ENCODE results near the gene GNRH2.
"Not testable (repeated sequence)": the region's sequence is repeated elsewhere in the genome, so short reads cannot be mapped to it uniquely, and the experiment has no call there.

The GNRH2 gene, protein sequence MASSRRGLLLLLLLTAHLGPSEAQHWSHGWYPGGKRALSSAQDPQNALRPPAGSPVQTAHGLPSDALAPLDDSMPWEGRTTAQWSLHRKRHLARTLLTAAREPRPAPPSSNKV

DNA sequence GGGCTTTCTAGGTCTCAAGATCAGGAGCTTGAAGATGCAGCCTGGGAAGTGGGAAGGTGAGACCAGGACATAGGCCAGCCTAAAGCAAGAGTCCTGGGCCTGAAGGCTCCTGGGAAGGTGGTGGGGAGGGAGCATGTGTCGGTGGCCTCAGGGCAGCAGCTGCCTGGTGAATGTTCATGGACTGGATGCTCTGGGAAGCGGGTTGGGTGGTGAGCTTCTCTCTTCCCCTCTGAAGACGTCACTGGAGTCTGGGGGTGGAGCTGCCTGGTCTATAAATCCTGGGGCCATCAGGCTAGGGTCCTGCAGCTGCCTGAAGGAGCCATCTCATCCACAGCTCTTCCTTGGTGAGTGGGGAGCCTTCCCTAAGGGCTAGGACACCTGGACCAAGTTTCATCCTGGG is at the start of gene GNRH2:
Gene GNRH2 (plus strand): TSS at position 301 of the 400 bp plus-strand sequence. CDS start 793 bp downstream, outside the sequence.
- no peak for DNase-seq

DNA sequence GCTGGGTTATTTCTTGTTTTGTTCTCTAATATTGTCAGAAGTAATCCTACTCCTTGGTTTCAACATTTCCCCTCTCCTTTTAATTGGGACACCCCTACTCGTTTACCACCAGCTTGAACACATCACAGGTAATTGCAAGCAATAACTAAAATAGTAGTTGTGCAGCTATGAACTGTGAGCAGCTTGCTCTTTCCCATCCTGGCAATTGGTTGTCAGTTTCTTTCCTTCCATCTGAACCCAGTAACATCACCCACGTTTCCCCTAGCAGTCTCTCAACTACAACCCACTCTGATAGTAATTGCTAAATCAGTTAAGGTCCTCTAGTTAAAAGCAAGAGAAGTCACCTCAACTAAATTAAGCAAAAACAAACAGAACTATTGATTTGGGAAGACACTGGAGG is 47.6 kb upstream of the GNRH2 start:
- no peak for DNase-seq

DNA sequence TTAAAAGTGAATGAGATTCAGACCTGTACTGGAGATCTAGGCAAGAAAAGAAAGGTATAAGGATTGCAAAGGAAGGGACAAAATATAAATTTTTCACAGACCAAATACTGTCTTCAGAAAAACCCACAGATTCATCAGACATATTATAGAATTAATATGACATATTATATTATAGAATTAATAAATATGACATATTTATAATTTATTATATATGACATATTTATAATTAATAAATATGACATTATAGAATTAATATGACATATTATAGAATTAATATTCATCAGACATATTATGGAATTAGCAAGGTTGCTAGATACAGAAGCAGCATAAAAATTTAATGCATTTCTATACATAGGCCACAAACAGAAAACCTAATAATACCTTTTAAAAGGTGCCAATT is 44.7 kb upstream of the GNRH2 start:
- DNase-seq, result no peak

DNA sequence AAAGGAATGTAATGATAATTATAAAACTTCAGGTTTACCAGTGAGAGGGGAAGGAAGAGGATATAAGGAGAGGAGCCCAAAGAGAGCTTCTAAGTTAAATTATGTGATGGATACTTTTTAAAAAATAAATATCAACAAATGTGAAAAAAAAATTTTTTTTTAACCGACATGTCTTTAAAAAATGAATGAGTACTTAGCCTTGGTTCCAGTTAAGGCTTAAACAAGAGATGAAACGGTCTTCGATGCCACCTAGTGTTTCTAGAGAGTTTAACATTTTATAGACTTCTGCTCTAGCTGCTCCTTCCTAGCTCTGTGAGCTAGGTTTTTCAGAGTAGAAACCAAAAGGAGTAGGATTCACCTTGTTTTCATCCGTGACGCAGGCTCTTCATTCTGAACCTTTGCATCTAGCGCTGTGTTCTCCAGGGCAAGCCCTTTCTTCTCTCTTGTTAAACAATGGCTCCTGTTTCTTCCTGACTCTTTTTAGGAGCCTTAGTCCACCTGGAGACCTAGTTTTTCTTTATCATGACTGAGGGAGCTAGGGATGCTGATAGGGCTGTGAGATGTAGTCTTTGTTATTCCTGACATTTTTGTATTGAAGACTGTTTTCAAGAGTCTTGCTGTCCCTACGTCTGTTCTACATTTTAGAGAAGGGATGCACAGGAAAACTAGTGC is 42.4 kb upstream of the GNRH2 start:
- DNase-seq, result peak; percentile 60

DNA sequence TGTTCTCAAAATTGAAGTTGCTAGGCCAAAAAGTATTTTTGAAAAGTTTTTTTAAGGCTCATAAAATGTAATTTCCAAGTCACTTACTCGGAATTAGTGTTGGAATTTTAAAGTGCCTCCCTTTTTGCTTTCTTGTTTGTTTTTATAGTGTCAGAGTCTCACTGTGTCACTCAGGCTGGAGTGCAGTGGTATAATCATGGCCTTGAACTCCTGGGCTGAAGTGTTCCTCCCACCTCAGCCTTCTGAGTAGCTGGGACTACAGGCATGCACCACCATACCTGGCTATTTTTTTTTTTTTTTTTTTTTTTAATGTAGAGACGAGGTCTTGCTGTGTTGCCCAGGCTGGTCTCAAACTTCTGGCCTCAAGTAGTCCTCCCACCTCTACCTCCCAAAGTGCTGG is 40.0 kb upstream of the GNRH2 start:
- no peak for DNase-seq

DNA sequence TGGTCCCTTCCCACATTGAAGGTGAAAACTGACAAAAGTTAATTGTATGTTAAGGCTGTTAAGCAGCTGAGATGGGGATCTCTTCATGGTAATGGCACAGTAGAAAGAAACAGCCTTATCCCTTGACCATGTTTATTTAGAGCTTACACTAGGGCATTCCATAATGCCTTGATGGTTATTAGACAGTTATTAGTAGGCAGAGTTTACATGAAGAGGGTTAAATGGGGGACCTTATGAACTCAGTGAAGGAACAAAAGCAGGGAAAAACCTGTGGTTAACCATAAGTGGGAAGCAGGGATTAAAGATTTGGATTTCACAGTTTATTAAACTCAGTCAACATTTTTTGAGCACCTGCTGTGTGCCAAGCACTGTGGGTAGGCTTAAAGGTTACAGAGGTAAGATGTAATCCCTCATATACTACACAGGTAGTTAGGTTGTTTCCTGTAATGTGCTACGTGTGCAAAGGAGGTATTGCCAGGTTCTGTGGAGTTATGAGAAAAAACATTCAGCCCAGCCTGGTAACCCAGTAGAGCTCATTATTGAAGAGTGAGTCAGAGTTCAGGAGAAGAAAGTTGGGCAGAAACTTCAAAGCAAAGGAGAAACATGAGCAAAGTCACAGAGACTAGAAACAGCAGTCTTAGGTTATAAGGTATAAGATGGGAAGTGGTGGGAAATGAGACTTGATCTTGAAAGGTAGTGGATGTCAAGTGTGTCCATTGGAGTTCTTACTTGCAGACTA is 32.3 kb upstream of the GNRH2 start:
- peak; percentile 80 for DNase-seq

DNA sequence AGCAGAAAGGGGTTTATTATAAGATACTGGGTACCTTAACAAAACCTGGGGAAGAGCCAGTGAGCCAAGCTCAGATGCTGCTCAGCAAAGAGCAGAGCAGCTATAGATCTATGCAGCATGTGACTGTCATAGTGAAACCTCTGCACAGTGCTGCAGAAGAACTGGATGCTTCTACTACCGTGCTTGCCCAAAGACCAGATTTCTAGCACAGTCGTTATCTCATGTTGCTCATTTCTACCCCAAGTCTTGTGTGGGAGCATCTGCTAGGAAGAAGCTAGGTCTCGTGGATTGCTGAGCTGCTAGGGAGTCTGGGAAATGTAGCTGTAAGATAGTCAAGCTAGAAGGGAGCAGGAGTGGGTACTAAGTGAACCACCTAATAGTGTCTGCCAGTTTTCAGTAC is 31.7 kb upstream of the GNRH2 start:
- no peak for DNase-seq

DNA sequence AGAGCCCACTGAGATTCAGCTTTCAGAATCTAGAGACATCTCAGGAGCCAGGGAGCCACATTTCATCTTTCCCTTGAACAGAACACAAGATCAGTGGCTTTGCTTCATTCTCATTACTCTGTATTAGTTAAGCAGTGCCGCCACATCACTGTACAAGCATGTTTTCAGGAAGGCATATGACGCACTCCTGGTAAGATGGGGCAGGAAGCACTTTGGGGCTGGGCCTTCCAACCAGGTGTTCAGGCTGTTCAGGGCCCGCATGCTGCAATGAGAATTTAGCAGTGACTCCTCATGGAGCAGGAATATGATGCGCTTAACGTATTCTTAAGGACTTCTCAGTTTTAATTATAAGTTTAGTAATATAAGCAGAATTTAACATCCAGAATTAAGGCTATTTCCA is 29.7 kb upstream of the GNRH2 start:
- no peak for DNase-seq

DNA sequence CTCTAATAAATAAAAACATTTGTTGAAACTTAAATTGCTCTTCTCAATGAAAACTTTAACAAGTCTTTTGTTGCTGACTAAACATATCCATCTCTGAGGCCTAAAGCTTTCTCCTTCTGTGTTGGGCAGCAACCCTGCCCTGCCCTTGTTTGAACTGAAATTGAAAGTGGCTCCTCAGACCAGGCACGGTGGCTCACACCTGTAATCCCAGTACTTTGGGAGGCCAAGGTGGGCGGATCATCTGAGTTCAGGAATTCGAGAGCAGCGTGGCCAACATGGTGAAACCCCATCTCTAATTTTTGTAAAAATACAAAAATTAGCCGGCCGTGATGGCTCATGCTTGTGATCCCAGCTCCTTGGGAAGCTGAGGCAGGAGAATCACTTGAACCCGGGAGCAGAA is 29.2 kb upstream of the GNRH2 start:
- DNase-seq, result no peak

DNA sequence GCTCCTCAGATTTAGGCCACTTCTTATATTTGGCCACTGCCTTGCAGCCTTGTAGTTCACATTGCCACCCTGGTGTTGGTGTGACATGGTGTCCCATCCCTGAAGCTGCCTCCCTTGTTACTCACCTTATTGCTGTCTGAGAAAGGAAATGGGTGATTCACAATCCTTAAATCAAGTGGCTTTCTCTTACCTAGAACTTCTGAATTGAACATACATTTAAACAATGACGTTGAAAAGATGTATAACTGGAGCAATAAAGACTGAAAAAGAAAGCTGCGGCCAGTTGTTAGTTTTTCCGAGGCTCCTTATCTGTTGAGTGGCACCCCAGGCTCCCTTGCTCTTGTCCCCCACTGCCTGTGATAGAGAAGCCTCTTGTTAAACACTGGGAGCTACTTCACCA is 28.8 kb upstream of the GNRH2 start:
- DNase-seq, result no peak

DNA sequence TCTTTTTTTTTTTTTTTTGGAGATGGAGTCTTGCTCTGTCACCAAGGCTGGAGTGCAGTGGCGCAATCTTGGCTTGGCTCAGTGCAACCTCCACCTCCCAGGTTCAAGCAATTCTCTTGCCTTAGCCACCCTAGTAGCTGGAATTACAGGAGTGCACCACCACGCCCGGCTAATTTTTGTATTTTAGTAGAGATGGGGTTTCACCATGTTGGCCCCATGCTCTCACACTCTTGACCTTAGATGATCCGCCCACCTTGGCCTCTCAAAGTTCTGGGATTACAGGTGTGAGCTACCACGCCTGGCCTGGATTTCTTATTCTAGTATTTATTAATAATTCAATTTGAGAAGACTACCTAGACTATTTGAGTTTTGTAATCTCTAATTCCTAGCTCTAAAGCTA is 28.1 kb upstream of the GNRH2 start:
- DNase-seq, result not testable (repeated sequence)

DNA sequence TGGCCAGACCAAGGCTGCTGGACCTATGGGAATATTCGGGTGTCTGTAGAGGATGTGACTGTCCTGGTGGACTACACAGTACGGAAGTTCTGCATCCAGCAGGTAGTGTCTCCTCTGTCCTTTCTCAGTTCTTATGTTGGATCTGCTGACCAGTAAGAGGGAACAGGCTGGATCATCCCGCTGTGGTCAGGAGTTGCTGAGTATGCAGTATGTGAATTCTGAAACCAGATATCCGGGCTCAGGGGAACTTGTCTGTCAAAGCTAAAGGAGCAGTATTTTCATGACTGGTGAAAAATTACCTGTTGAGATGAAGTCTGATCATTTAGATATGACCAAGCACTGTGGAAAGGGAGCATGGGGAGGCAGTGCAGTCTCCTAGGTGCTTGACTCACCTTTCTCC is 22.1 kb upstream of the GNRH2 start:
- no peak for DNase-seq

DNA sequence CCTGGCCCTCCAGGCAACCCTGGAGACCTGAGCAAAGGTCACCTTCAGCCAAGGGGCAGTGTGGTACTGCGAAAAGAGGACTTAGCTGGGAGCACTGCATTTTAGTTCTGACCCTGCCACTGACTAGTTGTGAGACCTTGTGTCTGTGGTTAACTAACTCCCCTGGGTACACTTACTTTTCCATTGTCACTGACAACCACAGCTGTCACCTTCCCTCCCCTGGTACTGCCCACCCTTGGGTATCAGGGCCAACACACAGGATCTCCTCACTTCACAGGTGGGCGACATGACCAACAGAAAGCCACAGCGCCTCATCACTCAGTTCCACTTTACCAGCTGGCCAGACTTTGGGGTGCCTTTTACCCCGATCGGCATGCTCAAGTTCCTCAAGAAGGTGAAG is 21.6 kb upstream of the GNRH2 start:
- DNase-seq, result no peak

DNA sequence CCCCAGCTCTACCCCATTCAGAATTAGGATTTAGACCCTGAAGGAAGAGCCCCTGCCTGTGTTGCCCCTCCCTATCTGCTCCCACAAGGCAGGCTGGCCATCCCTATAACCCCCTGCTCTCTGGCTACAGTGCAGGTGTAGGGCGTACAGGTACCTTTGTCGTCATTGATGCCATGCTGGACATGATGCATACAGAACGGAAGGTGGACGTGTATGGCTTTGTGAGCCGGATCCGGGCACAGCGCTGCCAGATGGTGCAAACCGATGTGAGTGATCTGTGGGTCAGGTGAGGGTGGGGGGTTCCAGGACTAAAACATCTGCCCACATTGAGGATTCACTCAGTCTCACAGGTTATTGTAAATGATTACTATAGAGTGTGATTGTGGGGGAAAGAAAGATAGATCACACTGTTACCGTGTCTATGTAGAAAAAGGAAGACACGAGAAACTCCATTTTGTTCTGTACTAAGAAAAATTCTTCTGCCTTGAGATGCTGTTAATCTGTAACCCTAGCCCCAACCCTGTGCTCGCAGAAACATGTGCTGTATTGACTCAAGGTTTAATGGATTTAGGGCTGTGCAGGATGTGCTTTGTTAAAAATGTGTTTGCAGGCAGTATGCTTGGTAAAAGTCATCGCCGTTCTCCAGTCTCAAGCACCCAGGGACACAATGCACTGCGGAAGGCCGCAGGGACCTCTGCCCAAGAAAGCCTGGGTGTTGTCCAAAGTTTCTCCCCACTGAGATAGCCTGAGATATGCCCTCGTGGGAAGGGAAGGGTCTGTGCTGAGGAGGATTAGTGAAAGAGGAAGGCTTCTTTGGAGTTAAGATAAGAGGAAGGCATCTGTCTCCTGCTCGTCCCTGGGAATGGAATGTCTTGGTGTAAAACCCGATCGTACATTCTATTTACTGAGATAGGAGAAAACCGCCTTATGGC is 20.6 kb upstream of the GNRH2 start:
- DNase-seq, result not testable (repeated sequence)

DNA sequence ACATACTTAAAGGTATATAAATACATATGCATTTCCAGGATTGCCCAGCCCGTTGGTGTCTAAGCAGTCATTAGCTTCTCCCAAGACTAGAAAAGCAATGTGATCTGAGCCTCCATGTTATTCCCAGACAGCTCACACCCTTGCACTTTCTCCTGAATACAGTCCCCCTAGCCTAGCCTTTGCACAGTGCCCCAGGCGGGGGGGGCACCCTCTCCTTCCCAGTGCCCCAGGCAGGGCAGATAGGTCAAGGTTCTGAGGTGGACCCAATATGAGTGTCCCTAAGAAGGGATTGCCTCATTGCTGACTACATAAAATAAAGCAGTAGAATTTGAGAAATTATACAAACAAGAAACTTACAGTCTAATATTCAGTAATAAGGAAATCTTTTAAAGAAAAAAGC is 15.4 kb upstream of the GNRH2 start:
- DNase-seq, result no peak

DNA sequence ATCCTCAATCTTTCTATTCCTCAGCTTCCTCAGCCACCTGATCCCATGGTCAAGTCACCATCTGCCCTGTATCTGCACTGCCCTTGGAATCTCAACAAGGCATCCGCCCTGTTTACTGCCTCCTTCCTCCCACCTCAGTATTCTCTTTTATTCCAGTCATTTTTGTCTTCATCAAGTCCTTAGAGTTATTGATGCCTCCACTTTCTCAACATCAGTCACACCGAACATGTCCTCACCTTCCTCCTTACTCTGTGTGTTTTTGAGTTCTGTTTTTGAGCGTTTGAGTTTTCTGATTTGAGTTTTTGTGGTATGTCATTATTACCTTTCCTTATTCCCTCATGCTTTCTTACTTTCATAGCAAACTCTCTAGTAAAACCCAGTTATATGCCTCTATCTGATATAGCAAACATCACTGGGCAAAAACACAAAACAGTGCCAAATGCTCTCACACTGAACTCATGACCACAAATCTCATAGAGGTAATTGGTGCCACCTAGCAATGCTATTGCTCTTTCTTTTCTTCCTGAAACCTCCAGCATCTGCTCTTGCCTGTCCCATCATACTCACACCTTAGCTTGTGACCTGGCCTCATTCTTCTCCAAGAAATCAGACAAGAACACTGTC is 11.8 kb upstream of the GNRH2 start:
- no peak for DNase-seq

DNA sequence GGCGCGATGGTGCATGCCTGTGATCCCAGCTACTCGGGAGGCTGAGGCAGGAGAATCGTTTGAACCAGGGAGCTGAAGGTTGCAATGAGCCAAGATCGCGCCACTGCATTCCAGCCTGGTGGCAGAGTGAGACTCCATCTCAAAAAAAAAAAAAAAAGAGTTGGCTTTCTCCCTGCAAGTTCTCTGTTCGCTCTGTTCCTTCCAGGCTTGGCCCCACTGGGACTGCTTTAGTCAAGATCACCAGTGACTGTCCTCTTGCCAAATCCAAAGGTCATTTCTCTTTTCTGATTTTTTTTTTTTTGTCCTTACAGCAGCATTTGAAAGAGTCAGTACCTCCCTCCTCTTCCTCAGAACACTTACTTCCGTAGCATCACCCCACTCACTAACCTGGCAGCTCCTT is 10.8 kb upstream of the GNRH2 start:
- no peak for DNase-seq

DNA sequence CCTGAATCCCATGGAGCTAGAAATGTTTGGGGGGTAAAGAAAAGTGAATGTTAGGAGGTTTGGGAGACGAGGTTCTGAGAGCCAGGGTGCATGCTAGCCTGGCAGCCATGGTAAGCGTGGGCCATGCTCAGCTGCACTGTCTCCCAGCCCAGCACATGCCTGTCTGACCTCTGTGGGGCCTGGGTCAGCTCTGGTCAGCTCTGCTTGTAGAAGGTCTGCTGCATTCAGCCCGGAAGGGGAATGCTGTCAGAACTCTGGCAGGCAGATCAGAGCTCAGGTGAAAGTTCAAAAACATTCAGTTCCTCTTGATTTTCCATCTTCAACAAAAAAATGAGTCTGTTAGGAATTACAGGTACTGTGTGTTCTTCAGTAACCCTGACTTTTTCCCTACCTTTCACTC is 5.8 kb upstream of the GNRH2 start:
- no peak for DNase-seq

DNA sequence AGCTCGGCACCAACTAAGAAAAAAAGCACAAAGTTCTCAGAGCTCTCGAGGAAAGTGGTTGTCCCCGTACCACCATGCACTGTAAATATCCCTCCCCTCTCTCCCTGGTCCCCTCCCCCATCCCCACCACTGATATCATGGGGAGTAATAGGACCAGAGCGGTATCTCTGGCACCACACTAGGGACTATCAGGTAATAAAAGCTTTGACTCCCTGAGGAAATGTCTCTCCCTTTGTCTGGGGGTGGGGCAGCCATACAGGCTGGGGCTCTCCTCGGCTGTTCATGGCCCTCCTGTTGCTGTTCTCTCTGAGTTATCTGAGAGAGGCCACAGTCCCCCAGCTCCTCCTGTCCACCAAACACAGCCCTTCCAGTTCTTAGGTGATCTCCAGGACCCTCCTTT is 5.0 kb upstream of the GNRH2 start:
- no peak for DNase-seq

DNA sequence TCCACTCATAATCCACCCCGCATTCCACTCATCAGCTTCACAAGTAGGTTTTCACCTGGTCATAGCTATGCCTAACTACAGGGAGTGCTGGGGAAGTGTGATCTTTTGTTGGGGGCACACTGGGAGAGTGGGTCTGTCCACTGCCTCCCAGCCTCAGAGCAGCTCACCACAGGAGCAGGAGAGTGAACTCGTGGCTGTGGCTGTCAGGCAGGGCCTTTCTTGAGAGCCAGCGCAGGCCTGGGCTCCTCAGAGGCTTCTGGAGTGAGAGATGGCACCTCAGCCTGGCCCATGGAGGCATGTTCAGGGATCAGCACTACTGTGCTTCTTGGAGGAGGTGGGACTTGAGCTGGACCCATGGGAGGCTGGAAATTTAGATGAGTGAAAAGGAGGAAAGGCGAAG is 4.0 kb upstream of the GNRH2 start:
- DNase-seq, result no peak

DNA sequence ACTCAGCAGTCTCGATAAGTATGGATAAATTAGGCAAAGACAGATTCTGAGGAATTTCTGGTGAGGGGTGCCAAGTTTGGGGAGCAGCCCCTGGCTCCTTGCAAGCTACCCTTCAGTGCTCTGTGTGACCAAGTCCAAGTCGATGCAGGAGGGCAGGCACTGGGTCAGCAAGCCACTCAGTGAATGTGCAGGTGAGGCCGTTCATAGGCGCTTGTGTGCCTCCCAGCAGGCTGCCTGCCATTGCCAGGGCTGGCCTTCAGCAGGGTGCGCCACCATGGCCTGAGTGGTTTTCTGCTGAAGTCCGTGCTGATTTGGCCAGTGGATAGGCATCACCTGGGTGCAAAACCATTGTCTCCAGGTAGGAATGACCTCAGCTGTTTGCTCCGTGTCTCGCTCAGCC is 3.3 kb upstream of the GNRH2 start:
- no peak for DNase-seq

DNA sequence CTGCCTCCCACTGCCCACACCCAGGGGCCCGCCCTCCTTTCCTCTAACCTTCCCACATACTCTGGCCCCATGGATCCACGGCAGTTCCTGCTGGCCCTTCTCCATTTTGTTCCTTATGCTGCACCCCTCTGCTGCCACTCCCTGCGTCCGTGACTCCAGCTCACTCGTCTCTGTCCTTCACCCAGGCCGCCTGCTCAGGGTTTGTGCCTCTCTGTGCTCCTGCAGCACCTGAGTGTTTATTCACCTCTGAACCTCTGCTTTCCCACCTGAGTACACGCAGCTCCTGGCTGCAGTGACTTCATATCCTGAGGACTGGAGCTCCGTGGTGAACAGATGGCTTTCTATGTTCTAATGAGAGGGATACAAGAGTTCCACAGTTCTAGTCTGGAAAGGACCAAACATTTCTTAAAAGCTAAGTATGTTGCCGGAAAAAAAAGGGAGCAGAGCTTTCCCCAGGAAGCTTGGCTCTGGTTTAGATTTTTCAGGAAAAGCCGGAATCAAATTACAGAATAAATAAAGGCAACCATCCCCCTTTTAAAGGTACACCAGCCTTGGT is 1.5 kb upstream of the GNRH2 start:
- DNase-seq, result no peak

DNA sequence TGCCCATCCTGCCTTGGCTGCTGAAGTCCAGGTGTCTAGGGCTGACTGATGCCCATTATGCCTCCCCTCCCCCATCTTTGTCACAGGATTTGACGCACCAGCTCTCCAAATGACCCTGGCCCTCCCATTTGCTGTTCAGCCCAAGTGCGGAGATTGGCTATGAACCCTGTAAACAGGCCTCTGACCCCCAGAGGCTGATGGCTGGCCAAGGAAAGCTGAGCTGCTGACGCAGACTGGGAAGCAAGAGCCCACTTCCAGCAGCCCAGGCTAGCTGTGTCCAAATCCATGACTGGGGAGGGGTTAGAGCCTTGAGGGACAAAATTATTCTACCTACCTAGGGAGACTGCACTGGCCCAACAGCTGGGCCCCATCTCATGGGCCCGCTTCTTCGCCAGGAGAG is 797 bp upstream of the GNRH2 start:
- no peak for DNase-seq
